HepG2 (cell line): ENCODE results near the gene ANKEF1. TPM values are rescaled to one million over a fixed set of nuclear protein-coding genes. Genes with fewer than 3 reads are reported as not detected.

ENCODE experiments used
- ASH2L ChIP-seq: fragments of 300-600, 200-600 bp; sonication (generic); IDR thresholded peaks from 2 replicates; pipeline ENCODE4 v1.7.0; 2017; ENCODE audit warnings: low read depth, mild to moderate bottlenecking, moderate library complexity, mixed read lengths, low read length; ENCODE audit not compliant: insufficient read length
- KLF11 ChIP-seq: IDR thresholded peaks from 2 replicates; pipeline ENCODE4 v1.6.1; 2016; ENCODE audit warnings: missing compliant biosample characterization
- RAD21 ChIP-seq: fragments of 450-650 bp; formaldehyde crosslinking; IDR thresholded peaks from 2 replicates; pipeline ENCODE4 v1.5.0; 2020; ENCODE audit warnings: mild to moderate bottlenecking
- TAF15 ChIP-seq: fragments of 200-400 bp; formaldehyde crosslinking; IDR thresholded peaks from one replicate; pipeline ENCODE4 v1.6.1; 2018; ENCODE audit warnings: mild to moderate bottlenecking, low read depth, low read length; ENCODE audit not compliant: poor library complexity, severe bottlenecking
- ZNF333 ChIP-seq: sonication (generic); formaldehyde crosslinking; IDR thresholded peaks from 2 replicates; pipeline ENCODE4 v1.4.0; 2020; ENCODE audit warnings: mild to moderate bottlenecking, missing genetic modification reagents, borderline replicate concordance
- ZNF557 ChIP-seq: sonication (generic); formaldehyde crosslinking; IDR thresholded peaks from 2 replicates; pipeline ENCODE4 v1.4.0; 2020; ENCODE audit warnings: missing genetic modification reagents
- ZNF567 ChIP-seq: sonication (generic); formaldehyde crosslinking; IDR thresholded peaks from 2 replicates; pipeline ENCODE4 v1.8.1; 2023; ENCODE audit warnings: mild to moderate bottlenecking, missing genetic modification reagents, borderline replicate concordance
- ZNF841 ChIP-seq: sonication (generic); formaldehyde crosslinking; IDR thresholded peaks from 2 replicates; pipeline ENCODE4 v1.8.1; 2023; ENCODE audit warnings: missing genetic modification reagents, borderline replicate concordance
- polyA plus RNA-seq, 8 experiments: library from polyadenylated mRNA; depleted of rRNA in 3 of 8; stranded (reverse) in 7 of 8; unstranded in 1 of 8; fragments of >200 nt; fragmentation: Illumina TruSeq in 4 of 8; extraction: Trizol in 4 of 8; gene quantifications; 2 replicates each; pipeline versions ENCODE4 v1.2.1 to v1.2.3, GENCODE V29; 2011 to 2016; ENCODE audit warnings: low read depth in 4 of 8, missing spikeins in 1 of 8, mixed read lengths in 1 of 8; ENCODE audit not compliant: insufficient read depth in 1 of 8
- total RNA-seq, 5 experiments: library from RNA; depleted of rRNA; stranded (reverse); fragments of >200 nt; fragmentation: Illumina TruSeq; extraction: Trizol; gene quantifications; 2 replicates each; pipeline ENCODE4 v1.2.3, GENCODE V29; 2016; ENCODE audit warnings: low read depth in 1 of 5
- TF ChIP-seq, protein P1 (sequence below): sonication (generic); formaldehyde crosslinking; IDR thresholded peaks from 2 replicates; pipeline ENCODE4 v1.4.0; 2020; ENCODE audit warnings: missing genetic modification reagents, borderline replicate concordance
- TF ChIP-seq, protein P2 (sequence below): sonication (generic); formaldehyde crosslinking; IDR thresholded peaks from 2 replicates; pipeline ENCODE4 v1.8.0; 2022; ENCODE audit warnings: mild to moderate bottlenecking, missing genetic modification reagents
- TF ChIP-seq, protein P3 (sequence below): IDR thresholded peaks from 2 replicates; pipeline ENCODE4 v1.6.1; 2016; ENCODE audit warnings: missing genetic modification reagents, missing compliant biosample characterization
- TF ChIP-seq, protein P4 (sequence below): sonication (generic); formaldehyde crosslinking; IDR thresholded peaks from 2 replicates; pipeline ENCODE4 v1.4.0; 2020; ENCODE audit warnings: mild to moderate bottlenecking, missing genetic modification reagents, borderline replicate concordance
- TF ChIP-seq, protein P5 (sequence below): sonication (generic); formaldehyde crosslinking; IDR thresholded peaks from 2 replicates; pipeline ENCODE4 v1.4.0; 2020; ENCODE audit warnings: missing genetic modification reagents, borderline replicate concordance

The ANKEF1 gene
- total and polyA plus RNA-seq, 2 of the 13 experiments (the other 11 are each of a cell fraction or from before 2014, with no cell fraction given) = 3.1 to 8.6 TPM

DNA sequence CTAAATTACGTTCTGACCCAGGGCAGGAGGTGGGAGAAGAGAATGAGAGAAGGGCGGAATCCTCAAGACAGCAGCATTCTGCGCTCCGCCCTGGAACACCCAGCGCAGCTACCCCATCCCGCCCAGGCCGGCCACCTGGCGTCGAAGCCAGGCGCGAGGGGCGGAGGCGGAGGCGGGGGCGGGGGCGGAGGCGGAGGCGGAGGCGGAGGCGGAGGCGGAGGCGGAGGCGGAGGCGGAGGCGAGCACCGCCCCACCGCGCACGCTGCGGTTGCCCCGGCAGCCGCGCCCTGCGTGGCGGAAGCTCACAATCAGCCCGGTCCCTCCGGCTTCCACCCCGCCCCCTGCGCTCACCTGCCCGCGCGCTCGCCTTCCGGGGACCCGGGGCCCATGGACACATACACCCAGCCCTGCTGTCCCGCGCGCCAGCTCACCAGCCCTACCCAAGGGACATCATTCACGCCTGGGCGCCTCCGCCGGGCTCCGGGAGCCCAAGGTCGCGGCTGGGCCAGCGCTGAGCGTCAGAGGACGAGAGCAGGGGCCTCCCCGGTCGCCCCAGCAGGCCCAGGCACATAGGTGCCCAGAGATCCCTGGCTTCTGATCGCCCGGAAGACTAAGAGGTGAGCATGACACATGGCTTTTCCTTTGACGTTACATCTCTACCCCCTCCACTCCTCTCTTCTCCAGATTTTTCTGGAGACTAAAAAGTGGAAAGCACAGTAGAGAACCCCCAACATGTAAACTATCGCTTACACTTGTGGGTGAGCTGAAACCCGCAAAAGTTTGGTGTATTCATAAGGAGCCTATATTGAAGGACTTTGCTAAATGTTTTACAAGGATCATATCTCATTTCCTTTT is at the start of gene ANKEF1 (continued):
- TF ChIP-seq, protein P1, sequence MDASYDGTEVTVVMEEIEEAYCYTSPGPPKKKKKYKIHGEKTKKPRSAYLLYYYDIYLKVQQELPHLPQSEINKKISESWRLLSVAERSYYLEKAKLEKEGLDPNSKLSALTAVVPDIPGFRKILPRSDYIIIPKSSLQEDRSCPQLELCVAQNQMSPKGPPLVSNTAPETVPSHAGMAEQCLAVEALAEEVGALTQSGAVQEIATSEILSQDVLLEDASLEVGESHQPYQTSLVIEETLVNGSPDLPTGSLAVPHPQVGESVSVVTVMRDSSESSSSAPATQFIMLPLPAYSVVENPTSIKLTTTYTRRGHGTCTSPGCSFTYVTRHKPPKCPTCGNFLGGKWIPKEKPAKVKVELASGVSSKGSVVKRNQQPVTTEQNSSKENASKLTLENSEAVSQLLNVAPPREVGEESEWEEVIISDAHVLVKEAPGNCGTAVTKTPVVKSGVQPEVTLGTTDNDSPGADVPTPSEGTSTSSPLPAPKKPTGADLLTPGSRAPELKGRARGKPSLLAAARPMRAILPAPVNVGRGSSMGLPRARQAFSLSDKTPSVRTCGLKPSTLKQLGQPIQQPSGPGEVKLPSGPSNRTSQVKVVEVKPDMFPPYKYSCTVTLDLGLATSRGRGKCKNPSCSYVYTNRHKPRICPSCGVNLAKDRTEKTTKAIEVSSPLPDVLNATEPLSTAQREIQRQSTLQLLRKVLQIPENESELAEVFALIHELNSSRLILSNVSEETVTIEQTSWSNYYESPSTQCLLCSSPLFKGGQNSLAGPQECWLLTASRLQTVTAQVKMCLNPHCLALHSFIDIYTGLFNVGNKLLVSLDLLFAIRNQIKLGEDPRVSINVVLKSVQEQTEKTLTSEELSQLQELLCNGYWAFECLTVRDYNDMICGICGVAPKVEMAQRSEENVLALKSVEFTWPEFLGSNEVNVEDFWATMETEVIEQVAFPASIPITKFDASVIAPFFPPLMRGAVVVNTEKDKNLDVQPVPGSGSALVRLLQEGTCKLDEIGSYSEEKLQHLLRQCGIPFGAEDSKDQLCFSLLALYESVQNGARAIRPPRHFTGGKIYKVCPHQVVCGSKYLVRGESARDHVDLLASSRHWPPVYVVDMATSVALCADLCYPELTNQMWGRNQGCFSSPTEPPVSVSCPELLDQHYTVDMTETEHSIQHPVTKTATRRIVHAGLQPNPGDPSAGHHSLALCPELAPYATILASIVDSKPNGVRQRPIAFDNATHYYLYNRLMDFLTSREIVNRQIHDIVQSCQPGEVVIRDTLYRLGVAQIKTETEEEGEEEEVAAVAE (CRISPR knock-in tag) = no peak
- TF ChIP-seq ZNF557 = no peak
- no peak for TF ChIP-seq ZNF567 (CRISPR knock-in tag)
- peak; percentile 84 for TF ChIP-seq TAF15
- peak; percentile 72 for TF ChIP-seq ASH2L
- no peak; the same call in 1 of the 2 replicates for TF ChIP-seq KLF11 (CRISPR knock-in tag)
- TF ChIP-seq RAD21 (CRISPR knock-in tag) = no peak; the same call in 1 of the 2 replicates
- TF ChIP-seq, protein P2, sequence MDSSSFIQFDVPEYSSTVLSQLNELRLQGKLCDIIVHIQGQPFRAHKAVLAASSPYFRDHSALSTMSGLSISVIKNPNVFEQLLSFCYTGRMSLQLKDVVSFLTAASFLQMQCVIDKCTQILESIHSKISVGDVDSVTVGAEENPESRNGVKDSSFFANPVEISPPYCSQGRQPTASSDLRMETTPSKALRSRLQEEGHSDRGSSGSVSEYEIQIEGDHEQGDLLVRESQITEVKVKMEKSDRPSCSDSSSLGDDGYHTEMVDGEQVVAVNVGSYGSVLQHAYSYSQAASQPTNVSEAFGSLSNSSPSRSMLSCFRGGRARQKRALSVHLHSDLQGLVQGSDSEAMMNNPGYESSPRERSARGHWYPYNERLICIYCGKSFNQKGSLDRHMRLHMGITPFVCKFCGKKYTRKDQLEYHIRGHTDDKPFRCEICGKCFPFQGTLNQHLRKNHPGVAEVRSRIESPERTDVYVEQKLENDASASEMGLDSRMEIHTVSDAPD (CRISPR knock-in tag) = peak; percentile 77
- TF ChIP-seq, protein P3, sequence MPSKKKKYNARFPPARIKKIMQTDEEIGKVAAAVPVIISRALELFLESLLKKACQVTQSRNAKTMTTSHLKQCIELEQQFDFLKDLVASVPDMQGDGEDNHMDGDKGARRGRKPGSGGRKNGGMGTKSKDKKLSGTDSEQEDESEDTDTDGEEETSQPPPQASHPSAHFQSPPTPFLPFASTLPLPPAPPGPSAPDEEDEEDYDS (CRISPR knock-in tag) = 0 out of 2 replicates have a peak, but pooled peaks have one; percentile 44
- TF ChIP-seq, protein P4, sequence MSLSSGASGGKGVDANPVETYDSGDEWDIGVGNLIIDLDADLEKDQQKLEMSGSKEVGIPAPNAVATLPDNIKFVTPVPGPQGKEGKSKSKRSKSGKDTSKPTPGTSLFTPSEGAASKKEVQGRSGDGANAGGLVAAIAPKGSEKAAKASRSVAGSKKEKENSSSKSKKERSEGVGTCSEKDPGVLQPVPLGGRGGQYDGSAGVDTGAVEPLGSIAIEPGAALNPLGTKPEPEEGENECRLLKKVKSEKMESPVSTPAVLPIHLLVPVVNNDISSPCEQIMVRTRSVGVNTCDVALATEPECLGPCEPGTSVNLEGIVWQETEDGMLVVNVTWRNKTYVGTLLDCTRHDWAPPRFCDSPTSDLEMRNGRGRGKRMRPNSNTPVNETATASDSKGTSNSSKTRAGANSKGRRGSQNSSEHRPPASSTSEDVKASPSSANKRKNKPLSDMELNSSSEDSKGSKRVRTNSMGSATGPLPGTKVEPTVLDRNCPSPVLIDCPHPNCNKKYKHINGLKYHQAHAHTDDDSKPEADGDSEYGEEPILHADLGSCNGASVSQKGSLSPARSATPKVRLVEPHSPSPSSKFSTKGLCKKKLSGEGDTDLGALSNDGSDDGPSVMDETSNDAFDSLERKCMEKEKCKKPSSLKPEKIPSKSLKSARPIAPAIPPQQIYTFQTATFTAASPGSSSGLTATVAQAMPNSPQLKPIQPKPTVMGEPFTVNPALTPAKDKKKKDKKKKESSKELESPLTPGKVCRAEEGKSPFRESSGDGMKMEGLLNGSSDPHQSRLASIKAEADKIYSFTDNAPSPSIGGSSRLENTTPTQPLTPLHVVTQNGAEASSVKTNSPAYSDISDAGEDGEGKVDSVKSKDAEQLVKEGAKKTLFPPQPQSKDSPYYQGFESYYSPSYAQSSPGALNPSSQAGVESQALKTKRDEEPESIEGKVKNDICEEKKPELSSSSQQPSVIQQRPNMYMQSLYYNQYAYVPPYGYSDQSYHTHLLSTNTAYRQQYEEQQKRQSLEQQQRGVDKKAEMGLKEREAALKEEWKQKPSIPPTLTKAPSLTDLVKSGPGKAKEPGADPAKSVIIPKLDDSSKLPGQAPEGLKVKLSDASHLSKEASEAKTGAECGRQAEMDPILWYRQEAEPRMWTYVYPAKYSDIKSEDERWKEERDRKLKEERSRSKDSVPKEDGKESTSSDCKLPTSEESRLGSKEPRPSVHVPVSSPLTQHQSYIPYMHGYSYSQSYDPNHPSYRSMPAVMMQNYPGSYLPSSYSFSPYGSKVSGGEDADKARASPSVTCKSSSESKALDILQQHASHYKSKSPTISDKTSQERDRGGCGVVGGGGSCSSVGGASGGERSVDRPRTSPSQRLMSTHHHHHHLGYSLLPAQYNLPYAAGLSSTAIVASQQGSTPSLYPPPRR (CRISPR knock-in tag) = peak; percentile 82
- TF ChIP-seq, protein P5, sequence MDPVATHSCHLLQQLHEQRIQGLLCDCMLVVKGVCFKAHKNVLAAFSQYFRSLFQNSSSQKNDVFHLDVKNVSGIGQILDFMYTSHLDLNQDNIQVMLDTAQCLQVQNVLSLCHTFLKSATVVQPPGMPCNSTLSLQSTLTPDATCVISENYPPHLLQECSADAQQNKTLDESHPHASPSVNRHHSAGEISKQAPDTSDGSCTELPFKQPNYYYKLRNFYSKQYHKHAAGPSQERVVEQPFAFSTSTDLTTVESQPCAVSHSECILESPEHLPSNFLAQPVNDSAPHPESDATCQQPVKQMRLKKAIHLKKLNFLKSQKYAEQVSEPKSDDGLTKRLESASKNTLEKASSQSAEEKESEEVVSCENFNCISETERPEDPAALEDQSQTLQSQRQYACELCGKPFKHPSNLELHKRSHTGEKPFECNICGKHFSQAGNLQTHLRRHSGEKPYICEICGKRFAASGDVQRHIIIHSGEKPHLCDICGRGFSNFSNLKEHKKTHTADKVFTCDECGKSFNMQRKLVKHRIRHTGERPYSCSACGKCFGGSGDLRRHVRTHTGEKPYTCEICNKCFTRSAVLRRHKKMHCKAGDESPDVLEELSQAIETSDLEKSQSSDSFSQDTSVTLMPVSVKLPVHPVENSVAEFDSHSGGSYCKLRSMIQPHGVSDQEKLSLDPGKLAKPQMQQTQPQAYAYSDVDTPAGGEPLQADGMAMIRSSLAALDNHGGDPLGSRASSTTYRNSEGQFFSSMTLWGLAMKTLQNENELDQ = no peak
- TF ChIP-seq ZNF841 = peak; percentile 88; the same call in 1 of the 2 replicates
- peak; percentile 76; the same call in 1 of the 2 replicates for TF ChIP-seq ZNF333 (CRISPR knock-in tag)
